Myocyte (in vitro differentiated cells): ENCODE measurements around the gene AGMAT. TPM values are rescaled to one million over a fixed set of nuclear protein-coding genes. Genes with fewer than 3 reads are reported as not detected.

Experiments used
- DNase-seq: peaks from one replicate; pipeline ENCODE4 v3.0.0-alpha.2; 2012; ENCODE audit warnings: low read depth
- total RNA-seq: library from RNA; depleted of rRNA; stranded (reverse); fragments of >200 nt; gene quantifications from 2 replicates; pipeline ENCODE4 v1.2.3, GENCODE V29; 2014

The AGMAT gene
- total RNA-seq, 1 donor from 2014 or later: 3.2 TPM

GRCh38 chr1:15568387-15569073, 16.3 kb downstream of the AGMAT start:
- no peak for DNase-seq

- no peak for DNase-seq
Measured at GRCh38 chr1:15559189-15559810, 25.6 kb downstream of the AGMAT start.

- DNase-seq: no peak
Measured at GRCh38 chr1:15558516-15558915, 26.3 kb downstream of the AGMAT start.

- no peak for DNase-seq
Measured at GRCh38 chr1:15557594-15557993, 27.3 kb downstream of the AGMAT start.

GRCh38 chr1:15557008-15557407, 27.8 kb downstream of the AGMAT start:
- no peak for DNase-seq

GRCh38 chr1:15550573-15550972, 34.3 kb downstream of the AGMAT start:
- DNase-seq: no peak

GRCh38 chr1:15546641-15547040, 38.2 kb downstream of the AGMAT start:
- no peak for DNase-seq

GRCh38 chr1:15543589-15544568, 41.0 kb downstream of the AGMAT start:
- DNase-seq: no peak

GRCh38 chr1:15543251-15543588, 41.6 kb downstream of the AGMAT start:
- DNase-seq: no peak

- no peak for DNase-seq
Measured at GRCh38 chr1:15542388-15543250, 42.2 kb downstream of the AGMAT start.

- DNase-seq: no peak
Measured at GRCh38 chr1:15541231-15541792, 43.5 kb downstream of the AGMAT start.

GRCh38 chr1:15540186-15540585, 44.7 kb downstream of the AGMAT start:
- no peak for DNase-seq

- no peak for DNase-seq
Measured at GRCh38 chr1:15538771-15539170, 46.1 kb downstream of the AGMAT start.

GRCh38 chr1:15531682-15532081, 53.2 kb downstream of the AGMAT start:
- DNase-seq: no peak

GRCh38 chr1:15531003-15531402, 53.8 kb downstream of the AGMAT start:
- no peak for DNase-seq

- DNase-seq: peak; percentile 100
Measured at GRCh38 chr1:15526490-15527339, 58.1 kb downstream of the AGMAT start, which contains the start of gene DNAJC16. DNAJC16 (plus strand) TSS chr1:15526848; CDS start chr1:15529106, 2,258 bp downstream.

- no peak for DNase-seq
Measured at GRCh38 chr1:15526021-15526489, 58.8 kb downstream of the AGMAT start.

- no peak for DNase-seq
Measured at GRCh38 chr1:15525050-15526020, 59.5 kb downstream of the AGMAT start.
